ENCODE results near the gene SPTA1.
"Not testable (repeated sequence)": the region's sequence is repeated elsewhere in the genome, so short reads cannot be mapped to it uniquely, and the experiment has no call there.

The SPTA1 gene

DNA sequence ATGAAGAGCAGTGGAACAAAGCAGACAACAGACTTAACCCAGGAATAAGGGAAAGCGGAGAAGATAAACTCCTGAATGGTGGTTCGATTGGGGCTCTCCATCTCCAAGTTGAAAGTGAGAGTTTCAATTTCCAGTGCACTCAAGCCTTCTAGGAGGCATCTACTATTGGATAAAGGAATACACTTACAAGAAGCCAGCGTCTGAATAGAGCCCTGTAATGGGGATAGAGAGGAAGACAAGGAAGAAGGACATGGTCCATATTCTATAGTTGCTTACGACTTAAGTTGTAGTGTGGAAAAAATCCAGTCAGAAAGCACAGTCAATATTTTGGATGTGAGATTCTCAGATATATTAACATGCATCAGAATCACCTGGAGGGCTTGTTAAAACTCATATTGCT lies 14.0 kb upstream of the SPTA1 start, which contains the start of gene OR6K2:
Gene OR6K2 (minus strand): TSS at position 101 of the 400 bp plus-strand sequence. CDS start 0 bp downstream, at position 101.
- H3K4me1 Mint-ChIP-seq (ENCODE audit: low read depth) = no peaks in the 10 kb centered on the region
- H3K27me3 Mint-ChIP-seq (ENCODE audit: low read depth) = peaks cover 6% of the 10 kb centered on the region
- H3K4me3 Mint-ChIP-seq = no peak within 1 kb of the TSS
- no peak within 1 kb of the TSS for H3K27ac Mint-ChIP-seq
- H3K36me3 Mint-ChIP-seq (ENCODE audit: low read depth) = no peaks in the 10 kb centered on the region
- no peaks in the 10 kb centered on the region for H3K9me3 Mint-ChIP-seq
- no peak for DNase-seq (ENCODE audit: low spot score)

DNA sequence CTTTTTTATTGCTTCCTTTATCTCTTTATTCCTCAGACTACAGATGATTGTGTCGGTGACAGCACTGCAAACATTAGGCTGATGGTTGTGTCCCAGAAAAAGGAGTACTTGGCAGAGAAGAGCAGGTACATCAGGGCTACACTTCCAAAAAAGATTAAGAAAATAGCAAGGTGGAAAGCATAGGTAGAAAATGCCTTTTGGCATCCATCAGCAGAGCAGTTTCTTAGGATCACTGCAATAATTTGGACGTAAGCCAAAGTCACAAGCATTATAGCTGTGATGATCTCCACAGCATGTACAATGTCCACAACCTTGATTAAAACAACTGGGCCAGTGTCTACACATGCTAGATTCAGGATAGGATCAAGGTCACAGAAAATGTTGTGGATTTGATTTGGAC lies 8.1 kb upstream of the SPTA1 start:
- no peaks in the 10 kb centered on the region for H3K36me3 Mint-ChIP-seq (ENCODE audit: low read depth)
- no peak overlapping the region for H3K27ac Mint-ChIP-seq

DNA sequence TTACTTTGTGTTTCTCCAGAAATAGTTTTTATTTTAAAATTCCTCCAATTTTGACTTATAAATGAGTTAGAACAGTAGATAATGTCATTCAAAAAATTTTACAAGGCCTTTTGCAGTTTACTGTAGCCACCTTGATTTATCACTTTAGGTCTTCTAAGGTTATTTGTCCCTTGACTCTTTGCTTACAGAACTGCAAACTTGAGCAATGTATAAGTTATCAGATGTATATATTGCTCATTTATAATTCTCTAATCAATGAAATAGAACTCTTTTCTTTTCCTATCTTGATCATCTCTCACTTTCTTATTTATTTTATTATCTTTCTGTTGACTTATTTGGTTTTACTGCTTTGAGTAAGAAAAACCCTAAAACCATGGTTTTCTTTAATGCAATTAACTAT lies 5.8 kb upstream of the SPTA1 start:
- no peak overlapping the region for H3K27ac Mint-ChIP-seq
- no peak for DNase-seq (ENCODE audit: low spot score)
- no peaks in the 10 kb centered on the region for H3K36me3 Mint-ChIP-seq (ENCODE audit: low read depth)
- no peaks in the 10 kb centered on the region for H3K27me3 Mint-ChIP-seq (ENCODE audit: low read depth)
- no peak overlapping the region for H3K4me3 Mint-ChIP-seq
- H3K4me1 Mint-ChIP-seq (ENCODE audit: low read depth) = no peaks in the 10 kb centered on the region
- H3K9me3 Mint-ChIP-seq = peaks cover 3% of the 10 kb centered on the region

More for the DNA sequence above, 8.1 kb upstream of the SPTA1 start:
- Mint-ChIP-seq H3K27me3 (ENCODE audit: low read depth) (peaks cover 3% of the 10 kb centered on the region), H3K4me1 (ENCODE audit: low read depth) (no peaks in the 10 kb centered on the region), H3K4me3 (no peak overlapping the region), H3K9me3 (peaks cover 3% of the 10 kb centered on the region)
- no peak for DNase-seq (ENCODE audit: low spot score)

GRCh38 chr1:158691907-158692306 lies 5.4 kb upstream of the SPTA1 start:
- DNase-seq (ENCODE audit: low spot score) = no peak
- H3K36me3 Mint-ChIP-seq (ENCODE audit: low read depth) = no peaks in the 10 kb centered on the region
- H3K27ac Mint-ChIP-seq = no peak overlapping the region
- no peaks in the 10 kb centered on the region for H3K27me3 Mint-ChIP-seq (ENCODE audit: low read depth)
- no peak overlapping the region for H3K4me3 Mint-ChIP-seq
- peaks cover 3% of the 10 kb centered on the region for H3K9me3 Mint-ChIP-seq
- H3K4me1 Mint-ChIP-seq (ENCODE audit: low read depth) = no peaks in the 10 kb centered on the region

DNA sequence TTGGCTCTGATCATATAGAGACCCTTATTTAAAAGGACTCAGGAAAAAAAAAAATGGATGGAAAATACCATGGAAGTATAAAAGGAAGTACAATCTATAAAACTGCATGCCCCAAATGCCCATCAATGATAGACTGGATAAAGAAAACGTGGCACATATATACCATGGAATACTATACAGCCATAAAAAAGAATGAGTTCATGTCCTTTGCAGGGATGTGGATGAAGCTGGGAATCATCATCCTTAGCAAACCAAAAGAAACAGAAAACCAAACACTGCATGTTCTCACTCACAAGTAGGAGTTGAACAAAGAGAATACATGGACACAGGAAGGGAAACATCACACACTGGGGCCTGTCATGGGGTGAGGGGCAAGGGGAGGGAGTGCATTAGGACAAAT lies 4.6 kb upstream of the SPTA1 start:
- H3K27ac Mint-ChIP-seq, H3K9me3 Mint-ChIP-seq: not testable (repeated sequence)

DNA sequence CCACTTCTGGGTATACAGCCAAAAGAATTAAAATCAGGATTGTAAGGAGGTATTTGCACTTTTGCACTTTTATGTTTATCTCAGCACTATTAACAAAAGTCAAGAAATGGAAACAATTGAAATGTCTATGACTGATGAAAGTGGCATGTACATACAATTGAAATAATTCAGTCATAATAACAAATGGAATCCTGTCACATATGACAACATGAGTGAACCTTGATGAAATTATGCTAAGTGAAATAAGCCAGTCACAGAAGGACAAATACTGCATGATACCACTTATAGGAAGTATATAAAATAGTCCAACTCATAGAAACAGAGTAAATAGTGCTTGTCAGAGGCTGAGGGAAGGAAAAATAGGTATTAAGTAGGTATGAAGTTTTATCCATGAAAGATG lies 3.4 kb upstream of the SPTA1 start:
- Mint-ChIP-seq H3K4me3 (no peak overlapping the region), H3K4me1 (ENCODE audit: low read depth) (no peaks in the 10 kb centered on the region), H3K36me3 (ENCODE audit: low read depth) (no peaks in the 10 kb centered on the region), H3K27ac (no peak overlapping the region), H3K9me3 (peaks cover 3% of the 10 kb centered on the region), H3K27me3 (ENCODE audit: low read depth) (peaks cover 4% of the 10 kb centered on the region)
- DNase-seq (ENCODE audit: low spot score) = no peak

More for the DNA sequence above, 4.6 kb upstream of the SPTA1 start:
- not testable (repeated sequence) for H3K4me1 Mint-ChIP-seq (ENCODE audit: low read depth); DNase-seq (ENCODE audit: low spot score); H3K36me3 Mint-ChIP-seq (ENCODE audit: low read depth); H3K4me3 Mint-ChIP-seq; H3K27me3 Mint-ChIP-seq (ENCODE audit: low read depth)

DNA sequence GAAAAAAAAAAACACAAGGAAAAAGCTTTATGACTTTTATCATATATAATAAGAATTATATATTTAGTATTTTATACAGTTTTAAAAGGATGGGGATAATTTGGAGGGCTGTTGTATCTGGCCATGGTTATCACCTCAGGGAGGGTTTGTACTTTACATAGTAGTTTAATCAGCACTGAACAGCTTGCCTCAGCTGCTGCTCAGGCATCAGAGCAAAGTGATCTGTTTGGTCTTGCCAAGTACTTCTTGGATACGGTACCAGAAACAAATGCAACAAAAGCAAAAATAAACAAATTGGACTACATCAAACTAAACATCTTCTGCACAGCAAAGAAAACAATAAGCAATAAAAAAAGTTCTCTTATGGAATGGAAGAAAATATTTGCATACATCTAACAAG lies 2.6 kb upstream of the SPTA1 start:
- no peak for DNase-seq (ENCODE audit: low spot score)
- Mint-ChIP-seq H3K4me3 (no peak overlapping the region), H3K9me3 (peaks cover 3% of the 10 kb centered on the region), H3K36me3 (ENCODE audit: low read depth) (no peaks in the 10 kb centered on the region), H3K27me3 (ENCODE audit: low read depth) (peaks cover 10% of the 10 kb centered on the region), H3K27ac (no peak overlapping the region), H3K4me1 (ENCODE audit: low read depth) (no peaks in the 10 kb centered on the region)

GRCh38 chr1:158688343-158688742 lies 1.8 kb upstream of the SPTA1 start:
- not testable (repeated sequence) for H3K36me3 Mint-ChIP-seq (ENCODE audit: low read depth); H3K4me1 Mint-ChIP-seq (ENCODE audit: low read depth); DNase-seq (ENCODE audit: low spot score); H3K9me3 Mint-ChIP-seq; H3K4me3 Mint-ChIP-seq; H3K27ac Mint-ChIP-seq
- peaks cover 10% of the 10 kb centered on the region for H3K27me3 Mint-ChIP-seq (ENCODE audit: low read depth)

- no peak overlapping the region for H3K4me3 Mint-ChIP-seq
These were observed 522 bp upstream of the SPTA1 start for GRCh38 chr1:158687037-158687436.

GRCh38 chr1:158685085-158685484 lies 1.4 kb downstream of the SPTA1 start:
- DNase-seq (ENCODE audit: low spot score) = no peak
- Mint-ChIP-seq H3K27me3 (ENCODE audit: low read depth) (peaks cover 16% of the 10 kb centered on the region), H3K9me3 (peaks cover 1% of the 10 kb centered on the region), H3K27ac (no peak overlapping the region), H3K4me1 (ENCODE audit: low read depth) (no peaks in the 10 kb centered on the region), H3K36me3 (ENCODE audit: low read depth) (no peaks in the 10 kb centered on the region), H3K4me3 (no peak overlapping the region)

More at GRCh38 chr1:158687037-158687436, 522 bp upstream of the SPTA1 start:
- Mint-ChIP-seq H3K9me3 (peaks cover 3% of the 10 kb centered on the region), H3K27ac (no peak overlapping the region), H3K36me3 (ENCODE audit: low read depth) (no peaks in the 10 kb centered on the region), H3K27me3 (ENCODE audit: low read depth) (peaks cover 16% of the 10 kb centered on the region), H3K4me1 (ENCODE audit: low read depth) (no peaks in the 10 kb centered on the region)
- DNase-seq (ENCODE audit: low spot score) = no peak

GRCh38 chr1:158681606-158682005 lies 4.9 kb downstream of the SPTA1 start:
- Mint-ChIP-seq H3K27ac (no peak overlapping the region), H3K4me3 (no peak overlapping the region), H3K27me3 (ENCODE audit: low read depth) (peaks cover 21% of the 10 kb centered on the region), H3K9me3 (no peaks in the 10 kb centered on the region), H3K36me3 (ENCODE audit: low read depth) (no peaks in the 10 kb centered on the region), H3K4me1 (ENCODE audit: low read depth) (no peaks in the 10 kb centered on the region)
- no peak for DNase-seq (ENCODE audit: low spot score)

DNA sequence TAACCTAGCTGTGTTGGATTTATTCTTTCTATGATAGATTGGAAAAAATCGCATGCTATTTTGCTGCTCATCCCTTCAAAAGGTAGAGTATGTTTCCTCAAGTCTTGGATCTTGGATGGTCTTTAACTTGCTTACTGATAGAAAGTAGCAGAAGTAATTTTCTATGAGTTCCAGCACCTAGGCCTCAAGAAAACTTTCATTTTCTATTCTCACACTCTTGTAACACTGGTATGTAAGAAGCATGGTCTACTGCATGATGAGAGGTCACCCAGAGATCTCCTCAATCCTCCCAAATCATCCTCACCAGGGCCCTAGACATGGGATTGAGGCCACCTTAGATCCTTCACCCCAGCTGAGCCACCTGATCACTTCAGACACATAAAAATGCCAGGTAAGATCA lies 7.2 kb downstream of the SPTA1 start:
- H3K4me3 Mint-ChIP-seq = no peak overlapping the region

DNA sequence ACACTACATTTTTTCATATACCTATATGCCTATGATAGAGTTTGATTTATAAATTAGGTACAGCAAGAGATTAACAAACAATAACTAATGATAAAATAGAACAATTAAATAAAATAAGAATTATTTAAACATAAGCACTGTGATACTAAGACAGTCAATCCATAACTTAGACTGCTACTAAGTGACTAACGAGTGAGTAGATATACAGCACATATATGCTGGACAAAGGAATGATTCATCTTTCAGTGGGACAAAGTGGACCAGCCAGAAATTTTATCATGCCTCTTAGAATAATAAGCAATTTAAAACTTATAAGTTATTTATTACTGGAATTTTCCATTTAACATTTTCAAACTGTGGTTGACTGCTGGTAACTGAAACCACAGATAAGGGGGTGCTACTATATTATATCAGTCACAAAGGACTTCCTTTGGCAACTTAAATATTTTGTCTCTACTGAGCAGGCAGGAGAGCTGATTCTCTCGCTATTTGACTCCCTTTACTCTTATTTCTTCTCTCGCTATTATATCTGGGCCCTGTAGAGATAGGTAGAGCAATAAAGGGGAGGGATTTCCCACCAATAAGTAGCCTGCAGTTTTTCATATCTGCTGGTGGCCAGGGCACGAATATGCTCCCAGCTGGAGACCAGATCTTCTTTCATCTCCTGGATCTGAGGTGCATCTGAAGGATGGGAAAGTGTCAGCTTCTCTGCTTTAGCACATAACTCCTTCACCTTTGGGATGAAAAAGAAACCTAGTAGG lies 10.8 kb downstream of the SPTA1 start:
- Mint-ChIP-seq H3K27ac (no peak overlapping the region), H3K4me1 (ENCODE audit: low read depth) (peaks cover 2% of the 10 kb centered on the region), H3K4me3 (no peak overlapping the region), H3K27me3 (ENCODE audit: low read depth) (peaks cover 9% of the 10 kb centered on the region), H3K9me3 (no peaks in the 10 kb centered on the region), H3K36me3 (ENCODE audit: low read depth) (no peaks in the 10 kb centered on the region)
- DNase-seq (ENCODE audit: low spot score) = no peak

More for the DNA sequence above, 7.2 kb downstream of the SPTA1 start:
- Mint-ChIP-seq H3K9me3 (no peaks in the 10 kb centered on the region), H3K4me1 (ENCODE audit: low read depth) (peaks cover 2% of the 10 kb centered on the region), H3K36me3 (ENCODE audit: low read depth) (no peaks in the 10 kb centered on the region), H3K27ac (no peak overlapping the region), H3K27me3 (ENCODE audit: low read depth) (peaks cover 11% of the 10 kb centered on the region)
- no peak for DNase-seq (ENCODE audit: low spot score)

DNA sequence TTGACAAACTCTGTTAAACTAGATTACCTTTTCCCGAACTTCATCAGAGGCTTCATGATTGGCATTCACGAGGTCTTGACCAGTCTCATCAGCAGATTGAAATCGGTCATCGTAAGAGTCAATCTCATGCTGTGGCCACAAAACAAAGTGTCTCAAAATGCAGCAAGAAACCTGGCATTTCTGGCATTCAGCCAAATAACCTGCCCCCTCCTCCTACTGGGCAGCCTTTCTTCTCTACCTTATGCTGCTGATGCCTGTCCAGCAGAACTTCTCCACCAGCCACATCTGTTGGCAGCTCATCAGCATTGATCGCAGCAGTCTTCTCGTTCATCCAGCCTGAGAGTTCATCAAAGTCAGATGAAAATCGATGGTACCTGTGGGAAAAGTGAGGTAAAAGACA lies 12.2 kb downstream of the SPTA1 start:
- DNase-seq (ENCODE audit: low spot score) = no peak
- Mint-ChIP-seq H3K36me3 (ENCODE audit: low read depth) (no peaks in the 10 kb centered on the region), H3K4me3 (no peak overlapping the region), H3K27me3 (ENCODE audit: low read depth) (peaks cover 11% of the 10 kb centered on the region), H3K27ac (no peak overlapping the region), H3K4me1 (ENCODE audit: low read depth) (peaks cover 2% of the 10 kb centered on the region), H3K9me3 (no peaks in the 10 kb centered on the region)

- DNase-seq (ENCODE audit: low spot score) = no peak
- Mint-ChIP-seq H3K4me1 (ENCODE audit: low read depth) (no peaks in the 10 kb centered on the region), H3K27ac (no peak overlapping the region), H3K9me3 (no peaks in the 10 kb centered on the region), H3K27me3 (ENCODE audit: low read depth) (peaks cover 21% of the 10 kb centered on the region), H3K36me3 (ENCODE audit: low read depth) (no peaks in the 10 kb centered on the region), H3K4me3 (no peak overlapping the region)
These were observed 20.5 kb downstream of the SPTA1 start for GRCh38 chr1:158666037-158666436.
